AG20443 (cell line): Measurements from ENCODE around the gene GTPBP8.
"Not testable (repeated sequence)": the region's sequence is repeated elsewhere in the genome, so short reads cannot be mapped to it uniquely, and the experiment has no call there.

Experiments used
- DNase-seq: peaks from one replicate; pipeline ENCODE4 v3.0.0; 2012; ENCODE audit warnings: low spot score, mixed read lengths

GTPBP8 gene

DNA sequence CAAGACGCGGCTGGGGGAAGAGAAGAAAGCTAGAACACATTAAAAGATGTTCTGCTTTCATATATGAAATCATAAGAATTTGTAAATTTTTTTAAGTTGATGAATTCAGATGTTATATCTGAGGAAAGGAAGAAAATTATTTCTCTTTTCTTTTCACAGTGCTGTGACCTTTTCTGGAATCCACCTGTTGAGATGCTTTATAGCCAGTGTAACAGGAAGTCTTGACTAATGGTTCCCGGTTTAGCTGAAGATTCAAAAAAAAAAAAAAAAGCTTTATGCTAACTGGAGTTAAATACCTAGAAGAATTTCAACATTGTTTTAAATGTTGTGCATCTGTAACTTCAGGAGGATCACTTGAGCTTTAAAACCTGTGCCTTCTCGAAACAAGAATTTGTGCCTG, 9.9 kb downstream of the GTPBP8 start:
- no peak for DNase-seq

DNA sequence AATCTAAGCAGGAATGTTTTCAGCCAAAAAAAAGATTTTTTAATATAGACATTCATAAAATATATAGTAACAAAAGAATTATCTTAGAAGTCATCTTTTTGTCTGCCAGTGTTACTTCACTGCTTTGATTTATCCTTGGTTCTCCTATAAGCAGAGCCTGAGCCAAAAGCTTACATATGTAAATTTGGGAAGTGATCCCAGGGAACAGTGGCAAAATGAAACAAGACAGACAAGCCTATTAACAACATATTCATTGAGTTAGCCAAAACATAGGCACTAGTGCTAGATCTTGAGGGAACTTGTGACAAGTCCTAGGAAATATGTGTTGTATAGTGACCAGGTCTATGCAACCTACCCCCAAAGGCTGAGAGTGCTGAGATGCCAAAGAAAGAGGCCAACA, 11.3 kb downstream of the GTPBP8 start:
- DNase-seq = no peak

DNA sequence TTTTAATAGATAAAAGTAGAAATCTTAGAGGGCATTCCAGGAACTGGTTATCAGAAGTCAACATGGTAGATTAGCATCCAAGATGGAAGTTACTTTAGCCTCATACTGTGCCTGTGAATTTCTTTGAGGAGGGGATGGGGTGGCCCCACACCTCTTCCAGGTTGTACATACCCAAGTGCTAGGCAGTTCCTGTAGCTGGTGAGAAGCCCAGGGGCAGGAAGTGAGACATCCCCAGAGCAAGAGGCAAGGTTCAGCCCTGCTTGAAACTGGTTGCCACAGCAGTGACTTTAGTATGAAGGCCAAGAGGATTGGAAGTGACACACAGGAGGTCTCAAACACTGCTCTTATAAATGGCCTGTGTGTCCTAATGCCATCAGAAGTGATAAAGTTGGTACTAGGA, 11.9 kb downstream of the GTPBP8 start:
- no peak for DNase-seq

DNA sequence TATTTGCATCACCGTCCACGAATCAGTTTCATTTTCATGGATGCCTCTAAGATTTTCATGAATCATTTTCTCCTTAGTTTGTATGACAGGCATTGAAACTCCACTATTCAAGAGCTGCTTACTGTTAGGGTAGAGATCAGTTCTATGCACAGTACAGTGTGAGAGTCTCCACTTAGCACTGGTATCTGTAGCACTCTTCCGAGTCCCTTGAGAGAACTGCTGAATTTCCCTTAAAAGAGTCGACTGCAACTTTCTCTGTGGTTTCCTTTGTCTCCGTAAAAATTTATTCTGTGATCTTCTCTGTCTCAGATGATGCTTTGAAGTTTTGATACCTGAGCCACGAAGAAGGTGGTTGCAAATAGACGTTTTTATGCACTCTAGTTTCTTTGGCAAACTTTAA, 14.8 kb downstream of the GTPBP8 start:
- no peak for DNase-seq

DNA sequence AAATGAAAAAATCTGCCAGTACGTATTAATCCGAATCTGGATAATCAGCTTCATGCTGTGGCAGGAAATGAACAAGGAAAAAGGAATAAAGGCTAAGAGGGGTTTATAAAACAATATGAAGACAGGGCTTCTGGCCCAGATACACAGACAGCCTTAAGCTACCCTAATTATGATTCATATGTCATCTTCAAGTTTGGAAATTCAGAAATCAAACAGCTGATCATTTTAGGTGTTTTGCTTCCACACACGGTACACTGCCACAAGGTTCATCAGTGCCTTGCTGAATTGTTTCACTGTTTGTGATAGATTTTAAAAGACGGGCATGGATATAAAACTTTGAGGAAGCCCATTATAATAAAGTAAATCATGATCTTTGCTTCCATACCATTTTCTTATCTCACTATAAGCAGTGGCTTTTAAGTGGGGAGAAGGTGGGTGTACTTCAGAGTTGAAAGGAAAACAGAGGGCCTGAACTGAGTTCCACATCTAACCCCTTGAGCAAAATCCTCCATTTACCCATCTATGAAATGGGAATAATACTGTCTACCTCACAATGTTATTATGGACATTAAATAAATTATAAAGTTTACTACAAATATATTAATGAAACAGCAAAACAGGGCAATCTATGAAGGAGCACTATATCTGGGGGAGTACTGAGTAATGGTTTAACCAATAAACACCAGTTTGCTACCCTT, 15.7 kb downstream of the GTPBP8 start:
- DNase-seq = no peak

DNA sequence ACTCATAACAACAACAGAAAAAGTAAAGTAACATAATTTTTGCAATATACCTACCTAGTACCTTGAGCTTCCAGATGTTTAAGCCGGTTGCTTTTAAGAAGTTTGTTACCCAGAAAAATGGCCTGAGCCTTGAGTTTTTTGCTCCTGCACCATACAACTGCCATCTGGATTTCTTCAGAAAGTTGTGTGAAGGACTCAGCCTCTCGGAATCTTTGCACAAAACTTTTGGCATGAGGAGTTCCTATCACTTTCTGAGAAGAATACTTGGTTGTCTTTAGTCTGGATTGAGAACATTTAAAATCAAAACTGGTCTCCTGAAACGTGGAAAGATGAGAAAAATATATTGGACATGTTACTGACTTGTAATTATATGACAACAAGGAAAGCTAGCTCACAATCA, 17.3 kb downstream of the GTPBP8 start:
- peak; percentile 43 for DNase-seq

DNA sequence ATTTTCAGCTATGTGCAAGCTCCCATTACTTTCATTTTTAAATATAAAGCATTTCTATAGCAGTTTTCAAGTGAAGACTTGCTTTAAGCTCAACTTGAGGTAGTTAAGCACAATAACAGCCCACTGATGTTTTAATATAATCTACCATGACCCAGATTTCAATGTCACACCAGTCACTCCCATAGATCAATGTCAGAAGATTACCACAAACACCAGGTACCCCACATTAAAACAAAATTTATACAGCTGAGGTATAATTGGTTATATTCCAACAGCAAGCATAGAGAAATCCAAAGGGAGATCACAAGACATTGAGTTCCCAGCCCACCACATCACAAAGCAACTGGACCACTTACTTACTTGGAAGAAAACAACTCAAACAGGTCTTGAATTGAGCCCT, 22.8 kb downstream of the GTPBP8 start:
- DNase-seq = no peak

DNA sequence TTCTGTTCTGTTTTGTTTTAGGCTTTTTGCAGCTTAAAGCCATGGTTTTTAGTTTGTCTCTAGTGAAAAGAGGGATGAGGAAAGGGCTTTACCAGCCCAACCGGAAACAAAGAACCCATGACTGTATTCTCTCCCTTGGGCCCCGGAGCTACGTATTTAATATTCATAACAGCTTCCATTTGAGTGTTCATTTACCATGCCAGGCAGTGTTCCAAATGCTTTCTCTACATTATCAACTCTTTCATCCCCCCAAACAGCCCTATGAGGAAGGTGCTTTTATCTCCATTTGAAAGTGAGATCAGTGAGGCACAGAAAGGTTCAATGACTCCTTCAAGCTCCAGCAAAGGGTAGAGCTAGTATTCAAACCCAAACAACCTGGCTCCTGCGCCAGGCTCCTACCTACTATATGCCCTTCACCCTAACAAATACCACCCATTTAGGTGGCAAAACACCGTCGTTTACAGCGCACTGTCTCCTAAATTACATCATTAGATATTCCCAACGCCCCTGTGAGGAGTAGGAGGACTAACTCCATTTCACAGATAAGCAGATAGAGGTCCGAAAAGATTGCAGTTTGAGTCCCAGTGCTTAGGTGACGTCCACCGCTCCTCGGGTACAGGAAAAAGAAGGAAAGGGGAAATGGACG, 27.9 kb downstream of the GTPBP8 start:
- DNase-seq = peak; percentile 13

DNA sequence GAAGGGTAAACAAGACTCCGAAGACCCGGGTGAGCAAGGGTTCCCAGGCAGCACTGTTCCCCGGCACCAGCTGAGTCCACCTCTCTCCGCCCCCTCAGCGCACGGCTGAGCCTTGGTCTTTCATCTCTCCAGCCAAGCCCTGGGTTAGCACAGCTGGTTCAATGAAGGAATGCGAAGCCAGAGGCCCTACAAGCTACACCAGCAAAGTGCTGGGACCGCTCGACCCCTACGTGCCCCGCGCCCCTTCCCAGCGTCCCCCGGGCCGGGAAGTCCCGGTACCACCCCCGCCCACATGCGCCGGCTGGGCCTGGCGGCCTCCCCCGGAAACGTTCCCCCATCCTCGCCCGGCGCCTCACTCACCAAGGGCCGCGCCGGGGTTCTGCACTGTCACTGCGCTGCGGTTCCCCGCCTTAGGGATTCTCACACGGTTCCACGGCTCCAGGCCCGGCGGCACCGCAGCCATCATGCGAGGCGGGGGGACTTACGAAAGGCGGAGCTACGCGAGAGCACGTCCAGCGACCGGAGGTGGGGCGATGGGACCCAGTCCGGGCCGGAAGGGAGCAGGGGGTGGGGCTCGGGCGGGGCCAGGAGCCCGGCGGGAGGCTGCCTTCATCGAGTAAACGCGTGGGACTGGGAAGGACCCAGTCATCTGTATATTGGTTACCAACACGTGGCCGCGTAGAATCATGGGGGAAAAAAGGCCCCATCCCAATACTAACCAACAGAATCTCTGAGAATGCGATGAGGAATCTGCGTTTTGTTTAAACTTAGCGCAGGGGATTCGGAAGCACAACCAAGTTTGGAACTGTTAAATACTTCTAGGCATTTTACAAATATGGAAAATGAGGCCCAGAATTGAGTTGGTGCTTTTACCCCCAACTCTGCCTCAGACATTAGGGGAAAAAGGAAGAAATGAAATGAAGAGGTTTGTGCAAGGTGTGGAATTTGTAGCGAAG, 28.7 kb downstream of the GTPBP8 start:
- peak; percentile 97 for DNase-seq

DNA sequence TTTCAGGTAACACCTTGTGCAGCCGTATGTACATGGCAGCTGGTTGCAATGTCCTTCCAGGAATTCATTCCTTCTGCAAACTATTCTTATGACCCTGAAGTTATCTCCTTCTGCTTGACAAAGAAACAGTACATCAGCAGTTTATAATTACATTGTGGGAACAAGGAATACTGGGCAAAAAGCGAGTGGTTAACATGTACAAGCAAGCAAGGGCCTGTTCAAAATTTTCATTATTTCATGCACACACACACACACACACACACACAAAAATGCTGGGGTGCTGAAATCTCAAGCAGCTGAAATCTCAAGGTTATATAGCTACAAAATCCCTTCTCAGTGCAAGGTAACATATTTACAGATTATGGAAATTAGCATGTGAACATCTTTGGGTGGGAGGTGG, 30.7 kb downstream of the GTPBP8 start:
- no peak for DNase-seq

DNA sequence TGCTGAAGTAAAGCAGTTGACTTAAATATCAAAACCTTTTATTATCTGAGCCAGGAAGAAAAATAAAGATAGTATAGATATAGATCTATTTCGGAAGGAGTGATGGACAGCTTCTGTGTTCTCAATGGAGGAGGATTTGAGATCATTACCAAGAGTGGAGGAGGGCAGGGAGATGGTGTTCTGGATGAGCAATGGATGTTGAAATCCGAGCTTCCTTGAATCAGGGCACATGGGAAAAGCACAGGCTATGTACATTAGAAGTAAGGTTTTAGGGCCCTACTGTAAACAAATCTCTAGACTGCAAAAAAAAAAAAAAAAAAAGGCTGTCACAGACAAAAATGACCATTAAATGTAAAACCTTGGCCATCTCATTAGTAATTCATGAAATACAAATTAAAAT, 43.2 kb downstream of the GTPBP8 start:
- DNase-seq = no peak

DNA sequence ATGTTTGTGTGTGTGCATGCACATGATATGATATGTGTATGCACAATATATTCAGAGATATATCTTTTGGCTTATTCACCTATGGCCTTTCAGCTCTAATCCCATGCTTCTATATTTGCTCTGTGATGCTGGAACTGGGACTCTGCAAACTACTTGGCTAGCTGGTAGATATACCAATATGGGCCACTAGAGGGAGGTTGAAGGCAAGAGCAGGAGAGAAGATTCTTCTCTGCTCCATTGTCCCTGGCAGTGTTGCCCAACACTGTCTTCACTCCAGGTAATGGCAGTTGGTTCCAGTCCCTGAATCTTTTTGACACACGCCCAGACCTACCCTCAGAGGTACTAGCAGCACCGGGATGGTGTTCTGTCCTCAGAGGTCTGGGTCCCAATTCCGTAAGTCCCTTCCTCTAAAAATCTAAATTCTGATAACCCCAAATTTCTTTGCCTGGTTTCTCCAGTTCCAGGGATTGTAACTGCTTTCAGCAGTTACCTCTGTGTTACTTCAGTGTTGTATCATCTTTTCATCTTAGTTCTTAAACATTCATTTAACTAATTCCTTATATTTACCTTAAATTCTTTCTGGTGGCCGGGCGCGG, 44.7 kb downstream of the GTPBP8 start:
- DNase-seq = peak; percentile 81

DNA sequence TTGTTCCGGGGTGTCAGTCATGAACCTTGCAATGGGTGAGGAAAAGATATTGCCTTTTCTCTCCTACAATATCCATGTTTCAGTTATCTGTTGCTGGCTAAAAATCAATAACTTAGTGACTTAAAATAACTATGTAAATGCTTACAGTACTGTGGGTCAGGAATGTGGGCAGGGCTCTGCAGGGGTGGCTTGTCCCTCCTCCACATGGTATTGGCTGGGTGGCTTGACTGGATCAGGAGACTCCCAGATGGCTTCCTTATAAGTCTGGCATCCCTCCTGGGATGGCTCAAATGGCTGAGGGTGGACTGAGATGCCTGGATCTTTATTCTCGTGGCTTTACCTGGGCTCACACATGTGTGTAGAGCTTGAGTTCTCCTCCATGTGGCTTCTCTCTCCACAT, 47.5 kb downstream of the GTPBP8 start:
- DNase-seq = no peak

DNA sequence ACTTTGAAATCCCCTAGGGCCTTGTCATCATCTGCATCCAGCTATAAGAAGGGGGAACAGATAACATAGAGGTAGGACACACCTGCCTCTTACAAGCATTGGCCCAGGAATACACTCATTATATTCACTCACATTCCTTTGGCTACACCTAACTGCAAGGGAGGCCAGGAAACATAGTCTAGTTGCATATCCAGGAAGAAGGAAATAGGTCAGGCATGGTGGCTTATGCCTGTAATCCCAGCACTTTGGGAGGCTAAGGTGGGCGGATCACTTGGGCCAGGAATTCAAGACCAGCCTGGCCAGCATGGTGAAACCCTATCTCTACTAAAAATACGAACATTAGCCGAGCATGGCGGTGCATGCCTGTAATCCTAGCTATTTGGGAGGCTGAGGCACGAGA, 48.8 kb downstream of the GTPBP8 start:
- no peak for DNase-seq

DNA sequence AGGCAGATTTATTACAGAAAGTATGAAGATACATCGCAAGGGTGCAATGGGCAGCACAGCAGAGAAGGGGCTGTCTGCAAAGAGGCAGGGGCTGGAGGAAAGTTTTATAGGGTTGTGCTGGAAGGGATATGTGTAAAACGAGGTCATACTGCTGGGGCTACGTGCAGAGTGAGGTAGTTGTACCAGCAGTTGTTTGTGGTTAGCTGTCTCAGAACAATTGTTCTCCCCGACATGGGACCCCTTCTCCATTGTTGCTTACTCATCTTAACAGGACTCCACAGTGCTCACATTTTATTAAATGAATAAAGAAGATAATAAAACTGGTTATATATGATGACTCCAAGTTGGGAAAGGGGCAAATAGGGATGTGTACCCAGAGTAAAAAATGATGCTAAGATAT, 49.4 kb downstream of the GTPBP8 start:
- no peak for DNase-seq

DNA sequence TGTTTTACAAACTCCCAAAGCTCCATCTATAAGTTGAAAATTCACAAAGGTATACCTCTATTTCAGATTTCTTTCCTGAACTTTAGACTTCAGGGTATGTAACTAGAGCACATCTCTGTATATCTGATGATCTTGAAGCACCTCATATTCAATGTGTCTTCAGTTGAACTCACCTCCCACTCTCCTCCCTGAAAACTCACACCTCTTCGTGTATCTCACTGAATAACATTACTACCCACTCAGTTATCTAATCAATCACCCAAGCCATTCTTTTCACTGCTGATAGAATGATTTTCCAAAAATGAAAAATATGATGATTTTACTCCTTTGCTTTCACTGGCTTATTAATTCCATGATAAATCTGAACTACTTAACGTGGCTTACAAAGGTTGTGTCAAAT, 52.9 kb downstream of the GTPBP8 start:
- no peak for DNase-seq

DNA sequence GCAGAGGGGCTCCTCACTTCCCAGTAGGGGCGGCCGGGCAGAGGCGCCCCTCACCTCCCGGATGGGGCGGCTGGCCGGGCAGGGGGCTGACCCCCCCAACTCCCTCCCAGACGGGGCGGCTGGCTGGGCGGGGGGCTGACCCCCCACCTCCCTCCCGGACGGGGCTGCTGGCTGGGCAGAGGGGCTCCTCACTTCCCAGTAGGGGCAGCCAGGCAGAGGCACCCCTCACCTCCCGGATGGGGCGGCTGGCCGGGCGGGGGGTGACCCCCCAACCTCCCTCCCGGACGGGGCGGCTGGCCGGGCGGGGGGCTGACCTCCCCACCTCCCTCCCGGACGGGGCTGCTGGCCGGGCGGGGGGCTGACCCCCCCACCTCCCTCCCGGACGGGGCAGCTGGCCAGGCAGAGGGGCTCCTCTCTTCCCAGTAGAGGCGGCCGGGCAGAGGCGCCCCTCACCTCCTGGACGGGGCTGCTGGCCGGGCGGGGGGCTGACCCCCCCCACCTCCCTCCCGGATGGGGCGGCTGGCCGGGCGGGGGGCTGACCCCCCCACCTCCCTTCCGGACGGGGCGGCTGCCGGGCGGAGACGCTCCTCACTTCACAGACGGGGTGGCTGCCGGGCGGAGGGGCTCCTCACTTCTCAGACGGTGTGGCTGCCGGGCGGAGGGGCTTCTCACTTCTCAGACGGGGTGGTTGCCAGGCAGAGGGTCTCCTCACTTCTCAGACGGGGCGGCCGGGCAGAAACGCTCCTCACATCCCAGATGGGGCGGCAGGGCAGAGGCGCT, 55.6 kb downstream of the GTPBP8 start:
- not testable (repeated sequence) for DNase-seq

DNA sequence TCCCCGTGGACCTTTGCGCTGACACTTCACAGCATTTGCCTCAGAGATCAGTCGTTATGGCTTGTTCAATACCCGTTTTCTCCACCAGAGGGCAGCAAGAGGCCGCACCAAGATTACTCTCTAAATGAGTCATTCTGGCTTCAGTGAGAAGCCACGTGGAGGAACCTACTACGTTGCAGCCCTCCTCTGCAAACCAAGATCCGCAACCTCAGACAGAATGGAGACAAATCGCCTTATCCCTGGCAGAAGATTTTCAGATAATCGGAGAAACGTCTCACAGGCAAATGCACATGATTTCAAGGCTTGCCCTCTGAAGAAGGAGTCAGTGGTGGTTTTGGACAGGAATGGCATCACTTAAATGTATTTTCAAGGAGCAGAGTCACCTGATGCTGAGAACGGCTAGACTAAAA, 60.5 kb downstream of the GTPBP8 start:
- DNase-seq = peak; percentile 87
